GM19025 (cell line): Measurements from ENCODE around the gene PPFIA4.

ENCODE experiments used
- ATAC-seq: cut with Tn5 transposase; IDR thresholded peaks from one replicate; pipeline ENCODE4 v1.9.1; 2021; ENCODE audit warnings: mild to moderate bottlenecking, low read depth, moderate library complexity; ENCODE audit not compliant: unreplicated experiment

Gene PPFIA4

GRCh38 chr1:203039609-203040512 is 13.6 kb downstream of the PPFIA4 start:
- peak; percentile 10 for ATAC-seq

- no peak for ATAC-seq
These were observed 14.4 kb downstream of the PPFIA4 start for GRCh38 chr1:203040513-203041275.

- no peak for ATAC-seq
These were observed 15.2 kb downstream of the PPFIA4 start for GRCh38 chr1:203041351-203041932.

GRCh38 chr1:203043830-203044545 is 17.7 kb downstream of the PPFIA4 start:
- no peak for ATAC-seq

GRCh38 chr1:203044546-203045250 is 18.4 kb downstream of the PPFIA4 start:
- no peak for ATAC-seq

GRCh38 chr1:203045336-203045735 is 19.0 kb downstream of the PPFIA4 start:
- no peak for ATAC-seq

GRCh38 chr1:203045821-203046594 is 19.7 kb downstream of the PPFIA4 start:
- no peak for ATAC-seq

GRCh38 chr1:203046984-203047630 is 20.8 kb downstream of the PPFIA4 start:
- no peak for ATAC-seq

GRCh38 chr1:203048086-203048485 is 21.8 kb downstream of the PPFIA4 start:
- ATAC-seq, result no peak

- ATAC-seq, result no peak
These were observed 22.3 kb downstream of the PPFIA4 start for GRCh38 chr1:203048555-203049051.

GRCh38 chr1:203049077-203049476 is 22.8 kb downstream of the PPFIA4 start:
- no peak for ATAC-seq

GRCh38 chr1:203049576-203050180 is 23.4 kb downstream of the PPFIA4 start:
- ATAC-seq, result no peak

GRCh38 chr1:203050826-203051225 is 24.5 kb downstream of the PPFIA4 start:
- ATAC-seq, result no peak

GRCh38 chr1:203051841-203052324 is 25.6 kb downstream of the PPFIA4 start:
- no peak for ATAC-seq

GRCh38 chr1:203052601-203053000 is 26.3 kb downstream of the PPFIA4 start:
- ATAC-seq, result no peak

GRCh38 chr1:203054184-203054583 is 27.9 kb downstream of the PPFIA4 start:
- no peak for ATAC-seq

GRCh38 chr1:203054642-203055041 is 28.4 kb downstream of the PPFIA4 start:
- no peak for ATAC-seq
